Esophagus squamous epithelium (tissue), 5 donors: ENCODE measurements around the gene OR4D10. TPM values are rescaled to one million over a fixed set of nuclear protein-coding genes. Genes with fewer than 3 reads are reported as not detected.
"Not testable (repeated sequence)": the region's sequence is repeated elsewhere in the genome, so short reads cannot be mapped to it uniquely, and the experiment has no call there.

Experiments
- DNase-seq: peaks from one replicate; lab custom pipeline; 2025; lab: John Stamatoyannopoulos, UW
- H3K27ac ChIP-seq, 4 donors: fragments of 200-600 bp; sonication (generic); one replicate each; pipeline ENCODE4 v1.5.1; 2016 to 2019; ENCODE audit warnings: mild to moderate bottlenecking in 1 of 4
- H3K27me3 ChIP-seq, 4 donors: fragments of 200-600 bp; sonication (generic); 1 replicate in 3 of 4; 2 replicates in 1 of 4; pipeline versions ENCODE4 v1.5.1 to v1.6.0; 2017 to 2021; ENCODE audit warnings: antibody characterized with exemption in 1 of 4
- H3K36me3 ChIP-seq, 3 donors: fragments of 200-600 bp; sonication (generic); one replicate each; pipeline ENCODE4 v1.5.1; 2016 to 2019
- H3K4me1 ChIP-seq, 3 donors: fragments of 200-600 bp; sonication (generic); one replicate each; pipeline ENCODE4 v1.5.1; 2017 to 2019
- H3K4me3 ChIP-seq, 4 donors: fragments of 200-600 bp; sonication (generic); 1 replicate in 3 of 4; 2 replicates in 1 of 4; pipeline ENCODE4 v1.5.1; 2016 to 2019; ENCODE audit warnings: mild to moderate bottlenecking in 2 of 4, moderate library complexity in 1 of 4
- H3K9me3 ChIP-seq, 3 donors: fragments of 200-600 bp; sonication (generic); one replicate each; pipeline ENCODE4 v1.5.1; 2016 to 2019
- CTCF ChIP-seq, 6 experiments: fragments of 450-650 bp in 4 of 6; fragments of 200-600 bp in 2 of 6; sonication (generic) in 2 of 6; IDR thresholded peaks; one replicate each; pipeline ENCODE4 v1.5.1; 2016 to 2019; ENCODE audit warnings: antibody characterized with exemption in 6 of 6, mild to moderate bottlenecking in 4 of 6, moderate library complexity in 4 of 6
- POLR2A ChIP-seq, 4 donors: fragments of 450-650 bp; IDR thresholded peaks; one replicate each; pipeline ENCODE4 v1.6.1; 2017; ENCODE audit warnings: antibody characterized with exemption in 4 of 4, mild to moderate bottlenecking in 4 of 4, moderate library complexity in 3 of 4
- WGBS, 2 donors: methylation state at CpG; one replicate each; pipeline ENCODE4 v1.1.5; 2018; 5-methylcytosine and 5-hydroxymethylcytosine counted together
- intact Hi-C: fragments of 100-400 bp; cut with DNase I; formaldehyde crosslinking; loops from one replicate; pipeline ENCODE4 v1.15.0; 2022
- total RNA-seq, 4 donors: library from RNA; depleted of rRNA; stranded (reverse); fragments of >200 nt; gene quantifications; one replicate each; pipeline ENCODE4 v1.1.0, GENCODE V29; 2016
- donor health status: DM: yes; HTN: yes; CAD: no.

Gene OR4D10
- total RNA-seq, 4 donors from 2014 or later: not detected

GRCh38 chr11:59429924-59430516, 43.1 kb upstream of the OR4D10 start:
- Histone ChIP-seq H3K27me3 (no peaks in the 10 kb centered on the region), H3K4me3 (no peak overlapping the region), H3K9me3 (no peaks in the 10 kb centered on the region), H3K27ac (no peak overlapping the region), H3K4me1 (no peaks in the 10 kb centered on the region), H3K36me3 (no peaks in the 10 kb centered on the region)
- TF ChIP-seq POLR2A (IDR thresholded peaks at IDR 0.05): no peak
- peak; percentile 37 to 67 (median 62) for TF ChIP-seq CTCF (IDR thresholded peaks at IDR 0.05)
- no peak for DNase-seq
- WGBS, 2 donors: 58 to 64% methylated on average over 4 of the region's 4 CpGs
- intact Hi-C loops: no loop called here

- WGBS, 2 donors: 51 to 60% methylated on average over 3 of the region's 3 CpGs
- Histone ChIP-seq H3K9me3 (no peaks in the 10 kb centered on the region), H3K4me3 (no peak within 1 kb of the TSS), H3K4me1 (no peaks in the 10 kb centered on the region), H3K27ac (no peak within 1 kb of the TSS), H3K27me3 (no peaks in the 10 kb centered on the region), H3K36me3 (no peaks in the 10 kb centered on the region)
- TF ChIP-seq CTCF (IDR thresholded peaks at IDR 0.05) (no peak), POLR2A (IDR thresholded peaks at IDR 0.05) (no peak)
- no peak for DNase-seq
- intact Hi-C loops: no loop called here
Observed at GRCh38 chr11:59436169-59436568, 36.9 kb upstream of the OR4D10 start, which contains the start of gene OR5A1. OR5A1 (plus strand) TSS chr11:59436469; CDS start chr11:59443169, 6,700 bp downstream.

GRCh38 chr11:59437770-59438169, 35.3 kb upstream of the OR4D10 start:
- Histone ChIP-seq H3K36me3 (no peaks in the 10 kb centered on the region), H3K4me3 (no peak overlapping the region), H3K9me3 (no peaks in the 10 kb centered on the region), H3K4me1 (no peaks in the 10 kb centered on the region), H3K27ac (no peak overlapping the region), H3K27me3 (no peaks in the 10 kb centered on the region)
- intact Hi-C loops: no loop called here
- no peak for DNase-seq
- no peak for TF ChIP-seq CTCF (IDR thresholded peaks at IDR 0.05)
- TF ChIP-seq POLR2A (IDR thresholded peaks at IDR 0.05): no peak
- WGBS, 2 donors: 73 to 85% methylated on average over 7 of the region's 7 CpGs

GRCh38 chr11:59445624-59446023, 27.5 kb upstream of the OR4D10 start:
- H3K9me3 ChIP-seq, H3K4me3 ChIP-seq, DNase-seq, H3K27ac ChIP-seq, H3K36me3 ChIP-seq, intact Hi-C loops, H3K4me1 ChIP-seq, H3K27me3 ChIP-seq: not testable (repeated sequence)
- WGBS, 2 donors: 58 to 70% methylated on average over 1 of the region's 1 CpG

- H3K27ac ChIP-seq: no peak overlapping the region
- intact Hi-C loops: no loop called here
- TF ChIP-seq POLR2A (IDR thresholded peaks at IDR 0.05) (no peak), CTCF (IDR thresholded peaks at IDR 0.05) (no peak)
- no peak for DNase-seq
- H3K9me3 ChIP-seq: no peaks in the 10 kb centered on the region
- no peaks in the 10 kb centered on the region for H3K27me3 ChIP-seq
- no peaks in the 10 kb centered on the region for H3K4me1 ChIP-seq
- no peaks in the 10 kb centered on the region for H3K36me3 ChIP-seq
- no peak overlapping the region for H3K4me3 ChIP-seq
- WGBS, 2 donors: 44 to 52% methylated on average over 2 of the region's 2 CpGs
Observed at GRCh38 chr11:59448484-59448883, 24.6 kb upstream of the OR4D10 start.

- Histone ChIP-seq H3K36me3 (no peaks in the 10 kb centered on the region), H3K27me3 (no peaks in the 10 kb centered on the region), H3K9me3 (no peaks in the 10 kb centered on the region), H3K27ac (no peak within 1 kb of the TSS), H3K4me1 (no peaks in the 10 kb centered on the region), H3K4me3 (no peak within 1 kb of the TSS)
- no peak for TF ChIP-seq CTCF (IDR thresholded peaks at IDR 0.05)
- TF ChIP-seq POLR2A (IDR thresholded peaks at IDR 0.05): no peak
- intact Hi-C loops: no loop called here
- DNase-seq: no peak
- WGBS, 2 donors: 85 to 88% methylated on average over 2 of the region's 2 CpGs
Observed at GRCh38 chr11:59456661-59457060, 16.5 kb upstream of the OR4D10 start, which contains the start of gene OR4D6. OR4D6 (plus strand) TSS chr11:59456961; CDS start chr11:59456961, 0 bp downstream.
